Measurements from ENCODE around the gene RNF19B. TPM values are rescaled to one million over a fixed set of nuclear protein-coding genes. Genes with fewer than 3 reads are reported as not detected.

Gene RNF19B
- total and polyA plus RNA-seq, 2 of the 13 experiments (the other 11 are each of a cell fraction or from before 2014, with no cell fraction given): 15.3 to 22.5 TPM

- no peak for TF ChIP-seq ZNF574 (CRISPR knock-in tag; IDR thresholded peaks at IDR 0.05)
Measured at GRCh38 chr1:32985226-32985625, 20.6 kb upstream of the RNF19B start (continued).

GRCh38 chr1:32984455-32985171, 20.0 kb upstream of the RNF19B start:
- CTCF ChIA-PET (ENCODE audit: low intra/inter-chr PET ratio, low total read pairs): no interaction called here
- Histone ChIP-seq H3K79me2 (ENCODE audit: insufficient read depth, low read length) (no peaks in the 10 kb centered on the region), H2AFZ (ENCODE audit: low read length) (no peak overlapping the region), H3K4me1 (ENCODE audit: insufficient read depth, low read length) (peaks cover 12% of the 10 kb centered on the region), H3K27ac (ENCODE audit: extremely low read length, insufficient read depth, low read length) (no peak overlapping the region), H3K4me3 (replicated peaks in 1 of 3; ENCODE audit: insufficient read depth in 1 of 3, low read depth in 2 of 3, low read length in 3 of 3) (no peak overlapping the region), H3K4me2 (ENCODE audit: low read depth, low read length) (no peak overlapping the region), H3K9ac (ENCODE audit: insufficient read depth, low read depth, low read length) (no peak overlapping the region), H3K9me3 (ENCODE audit: low read length) (no peaks in the 10 kb centered on the region), H3K36me3 (replicated peaks in 1 of 2; ENCODE audit: control insufficient read depth in 1 of 2, insufficient read depth in 2 of 2, low read length in 2 of 2) (no peaks in the 10 kb centered on the region), H3K27me3 (ENCODE audit: control insufficient read depth in 1 of 2, insufficient read depth in 2 of 2, low read length in 2 of 2) (no peaks in the 10 kb centered on the region; a peak in 2 of 5 replicates), H4K20me1 (ENCODE audit: insufficient read depth, low read length) (no peaks in the 10 kb centered on the region)
- DNase-seq (ENCODE audit: low spot score) (no peak), FAIRE-seq (no peak), ATAC-seq (no peak)
- 44% methylated on average over 1 of the region's 1 CpG for WGBS (ENCODE audit: low lambda C conversion rate)
- intact Hi-C loops (cut with micrococcal nuclease; ENCODE audit: unreplicated experiment) (no loop called here), in situ Hi-C loops (cut with HindIII; ENCODE audit: extremely low pct_ligation_motif_present, low pct_unique_long_range_greater_than_20kb) (no loop called here)
- POLR2A ChIA-PET: interaction anchor here (2.3 kb wide), 1 partner anchor 20 kb away, joined by 5 read pairs; the partner anchor contains the start of gene RNF19B
- no TSS peak for BruUV-seq (replicated peaks)
- TF ChIP-seq ZNF652 (CRISPR knock-in tag; IDR thresholded peaks at IDR 0.05; ENCODE audit: borderline replicate concordance, low read depth) (no peak), ETV5 (CRISPR knock-in tag; IDR thresholded peaks at IDR 0.05; ENCODE audit: borderline replicate concordance) (no peak), ZBTB37 (CRISPR knock-in tag; IDR thresholded peaks at IDR 0.05) (no peak), THAP11 (CRISPR knock-in tag; IDR thresholded peaks at IDR 0.05) (no peak), BCL3 (CRISPR knock-in tag; IDR thresholded peaks at IDR 0.05) (no peak), PHF21A (CRISPR knock-in tag; IDR thresholded peaks at IDR 0.05) (no peak), ZBTB33 (CRISPR knock-in tag; IDR thresholded peaks at IDR 0.05) (no peak), ADNP (CRISPR knock-in tag; IDR thresholded peaks at IDR 0.05) (no peak), NKX3-1 (CRISPR knock-in tag; IDR thresholded peaks at IDR 0.05) (no peak), ESRRA (CRISPR knock-in tag; IDR thresholded peaks at IDR 0.05; ENCODE audit: low read depth) (no peak), NFE2L1 (CRISPR knock-in tag; IDR thresholded peaks at IDR 0.05; ENCODE audit: borderline replicate concordance) (no peak), SMAD9 (CRISPR knock-in tag; IDR thresholded peaks at IDR 0.05) (no peak), TFAP4 (IDR thresholded peaks at IDR 0.05; ENCODE audit: borderline replicate concordance, low read depth) (no peak), HIVEP1 (CRISPR knock-in tag; IDR thresholded peaks at IDR 0.05) (no peak)
